Stimulated activated naive CD8-positive, alpha-beta T cell treated with anti-CD3 and anti-CD28 coated beads, Interleukin-15, amount 100 ng/mL, for 72 hours (primary cell): ENCODE measurements around the gene ASPN.

Experiments
- ATAC-seq: fragments of 150-1000 bp; cut with Tn5 transposase; 2 replicates; pipeline ENCODE4 v1.10.0; 2021; ENCODE audit warnings: mild to moderate bottlenecking, moderate library complexity
- DNase-seq, 2 donors: peaks; one replicate each; pipeline ENCODE4 v3.0.0; 2021 to 2022
- H3K27ac Mint-ChIP-seq, 2 donors: one replicate each; pipeline ENCODE4 v1.8.0; 2022; ENCODE audit warnings: mild to moderate bottlenecking in 2 of 2, mixed read lengths in 2 of 2, moderate library complexity in 2 of 2
- H3K27me3 Mint-ChIP-seq: one replicate; pipeline ENCODE4 v1.8.0; 2022; ENCODE audit warnings: mixed read lengths
- H3K4me1 Mint-ChIP-seq: one replicate; pipeline ENCODE4 v1.8.0; 2022; ENCODE audit warnings: mild to moderate bottlenecking, mixed read lengths
- H3K4me3 Mint-ChIP-seq, 2 donors: one replicate each; pipeline ENCODE4 v1.8.0; 2022; ENCODE audit warnings: mild to moderate bottlenecking in 2 of 2, mixed read lengths in 2 of 2, moderate library complexity in 1 of 2
- H3K9me3 Mint-ChIP-seq, 2 donors: one replicate each; pipeline ENCODE4 v1.8.0; 2022; ENCODE audit warnings: mixed read lengths in 2 of 2

The ASPN gene

DNA sequence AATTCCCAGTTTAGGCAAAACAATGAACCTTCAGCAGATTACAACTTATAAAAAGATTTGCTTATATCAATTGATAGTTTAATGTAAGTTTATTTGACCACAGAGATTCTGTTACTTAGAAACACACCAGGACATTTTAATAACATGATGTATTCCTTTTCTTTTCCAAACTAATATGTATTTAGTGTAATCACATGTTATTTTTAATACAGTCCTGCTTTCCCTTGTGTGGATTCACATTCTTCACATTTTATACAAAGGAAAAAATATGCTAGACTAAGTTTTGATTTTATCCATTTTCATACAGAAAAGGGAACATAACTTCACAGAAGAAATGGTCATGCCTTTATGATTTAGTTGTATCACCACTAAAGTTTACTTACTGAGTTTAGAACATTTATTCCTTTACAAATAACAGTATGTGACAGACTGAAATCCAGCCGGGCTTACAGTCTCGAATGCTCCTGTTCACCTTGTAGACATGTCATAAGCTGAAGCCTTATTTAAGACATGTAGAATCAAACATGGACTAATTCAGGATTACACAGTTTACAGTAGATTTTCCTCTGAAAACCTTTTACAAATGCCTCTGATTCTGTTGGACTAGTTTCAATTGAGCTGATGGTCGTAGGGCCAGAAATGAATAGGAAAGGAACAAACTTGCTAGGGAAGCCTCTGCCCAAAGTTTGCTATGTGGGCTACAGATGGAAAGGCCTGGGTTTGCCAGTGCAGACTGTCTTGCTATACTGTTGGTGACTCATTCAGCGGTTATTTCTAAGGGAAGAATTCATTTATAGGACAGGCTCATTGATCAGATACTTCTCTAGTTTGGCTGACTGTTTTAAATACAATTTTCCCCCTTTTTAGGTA is 6.6 kb upstream of the ASPN start:
- Mint-ChIP-seq H3K4me3 (no peak overlapping the region), H3K27ac (no peak overlapping the region), H3K27me3 (no peaks in the 10 kb centered on the region), H3K4me1 (no peaks in the 10 kb centered on the region), H3K9me3 (no peaks in the 10 kb centered on the region)
- ATAC-seq (no peak), DNase-seq (no peak)

DNA sequence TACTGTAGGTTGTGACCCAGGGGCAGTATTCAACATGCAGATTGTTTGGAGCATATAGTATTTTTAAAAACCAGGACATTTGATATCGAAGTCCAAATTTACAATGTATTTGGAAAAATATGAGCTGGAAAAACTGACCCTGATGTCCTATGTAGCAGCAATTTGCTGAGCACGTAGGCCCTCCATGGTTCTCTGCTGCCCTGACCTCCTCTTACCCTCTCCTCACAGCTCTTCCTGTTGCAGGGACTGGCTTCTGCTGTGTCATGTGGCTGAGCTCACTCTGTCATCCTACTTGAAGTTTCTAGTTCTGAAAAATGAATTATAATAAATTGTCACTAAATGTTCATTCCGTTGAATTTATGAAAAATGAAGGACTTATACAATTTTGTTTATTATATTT is 4.1 kb upstream of the ASPN start:
- no peak for ATAC-seq
- DNase-seq, result no peak
- no peaks in the 10 kb centered on the region for H3K9me3 Mint-ChIP-seq
- no peak overlapping the region for H3K27ac Mint-ChIP-seq
- no peak overlapping the region for H3K4me3 Mint-ChIP-seq
- H3K27me3 Mint-ChIP-seq, result no peaks in the 10 kb centered on the region
- peaks cover 1% of the 10 kb centered on the region for H3K4me1 Mint-ChIP-seq

DNA sequence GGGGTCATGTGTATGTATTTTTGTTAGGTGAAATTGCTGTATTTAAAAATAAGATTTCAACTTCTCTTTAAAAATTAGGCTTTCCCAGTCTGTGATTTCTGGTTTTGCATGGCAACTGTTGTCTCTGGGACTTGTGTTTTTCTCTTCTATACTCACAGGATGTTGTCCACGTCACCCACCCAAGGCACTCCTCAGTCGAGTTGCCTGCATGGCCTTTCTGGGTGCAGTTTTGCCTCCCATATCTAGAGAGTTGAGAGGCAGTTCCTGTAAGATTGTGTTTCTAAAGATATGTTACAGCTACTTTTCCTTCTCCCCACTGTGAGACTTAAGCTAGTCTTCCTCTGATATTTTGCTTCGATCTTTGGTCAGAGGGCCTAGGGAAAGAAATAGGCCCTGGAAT is 2.3 kb upstream of the ASPN start:
- DNase-seq, result no peak
- H3K9me3 Mint-ChIP-seq, result no peaks in the 10 kb centered on the region
- H3K27me3 Mint-ChIP-seq, result no peaks in the 10 kb centered on the region
- no peak for ATAC-seq
- H3K27ac Mint-ChIP-seq, result no peak overlapping the region
- H3K4me3 Mint-ChIP-seq, result no peak overlapping the region
- H3K4me1 Mint-ChIP-seq, result peaks cover 9% of the 10 kb centered on the region

DNA sequence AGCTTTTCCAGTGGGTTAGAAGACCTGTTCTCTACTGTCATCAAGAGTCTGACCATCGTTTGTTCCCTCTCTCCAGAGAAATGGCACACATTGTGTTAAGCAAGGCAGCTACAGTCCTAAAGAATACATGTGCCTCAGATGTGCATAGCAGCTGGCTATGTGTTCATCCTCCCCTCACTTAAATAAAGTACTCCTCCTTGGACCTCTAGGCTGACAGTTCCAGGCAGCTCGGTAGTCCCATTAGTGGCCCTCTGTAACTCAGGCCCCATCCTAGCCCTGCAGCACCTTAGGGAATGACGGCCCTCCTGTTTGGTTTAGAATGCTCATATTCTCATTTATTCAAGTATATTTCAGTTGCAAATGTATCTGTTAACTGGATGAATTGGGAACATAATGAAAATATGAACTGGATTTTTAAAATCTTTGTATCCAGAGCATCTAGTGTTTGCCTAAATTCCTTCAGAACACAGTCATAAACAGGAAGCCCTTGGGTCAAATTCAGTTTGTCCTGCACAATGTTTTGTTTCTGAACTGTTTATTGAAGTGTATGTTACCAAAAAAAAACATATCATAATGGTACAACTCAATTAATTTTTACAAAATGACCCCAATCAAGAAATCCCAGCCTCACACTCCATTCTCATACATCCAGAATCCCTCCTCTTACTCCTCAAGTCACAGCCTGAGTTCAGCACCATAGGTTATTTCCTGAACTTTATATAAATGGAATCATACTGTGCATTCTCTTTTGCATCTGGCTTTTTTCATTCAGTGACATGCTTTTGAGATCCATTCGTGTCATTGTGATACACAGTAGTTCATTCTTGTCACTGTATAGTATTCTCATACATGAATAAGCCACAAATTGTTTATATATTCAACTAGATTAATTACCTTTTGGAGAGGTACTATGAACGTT is 1.6 kb upstream of the ASPN start:
- Mint-ChIP-seq H3K4me3 (no peak overlapping the region), H3K27ac (no peak overlapping the region), H3K4me1 (peaks cover 9% of the 10 kb centered on the region), H3K27me3 (no peaks in the 10 kb centered on the region), H3K9me3 (no peaks in the 10 kb centered on the region)
- no peak for ATAC-seq
- DNase-seq, result no peak

DNA sequence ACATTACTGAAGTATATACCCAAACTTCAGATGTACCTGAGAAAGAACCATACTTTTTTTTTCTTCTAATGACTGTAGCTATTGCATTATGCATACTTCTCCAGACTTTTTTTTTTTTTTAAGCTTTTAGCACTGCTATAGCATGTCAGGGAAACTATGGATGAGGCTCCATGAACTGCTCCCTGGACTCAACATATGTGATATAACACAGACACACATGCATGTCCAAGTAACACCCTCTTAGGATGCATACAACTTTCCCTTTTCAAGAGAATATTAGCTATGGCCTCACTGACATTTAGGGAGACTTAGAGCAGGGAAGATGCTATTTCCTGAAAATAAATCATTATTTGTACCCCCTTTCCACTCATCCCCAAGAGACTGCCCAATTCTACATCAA is 499 bp upstream of the ASPN start:
- no peak for DNase-seq
- Mint-ChIP-seq H3K4me1 (peaks cover 9% of the 10 kb centered on the region), H3K27ac (no peak overlapping the region), H3K9me3 (no peaks in the 10 kb centered on the region), H3K27me3 (no peaks in the 10 kb centered on the region), H3K4me3 (no peak overlapping the region)
- ATAC-seq, result no peak

DNA sequence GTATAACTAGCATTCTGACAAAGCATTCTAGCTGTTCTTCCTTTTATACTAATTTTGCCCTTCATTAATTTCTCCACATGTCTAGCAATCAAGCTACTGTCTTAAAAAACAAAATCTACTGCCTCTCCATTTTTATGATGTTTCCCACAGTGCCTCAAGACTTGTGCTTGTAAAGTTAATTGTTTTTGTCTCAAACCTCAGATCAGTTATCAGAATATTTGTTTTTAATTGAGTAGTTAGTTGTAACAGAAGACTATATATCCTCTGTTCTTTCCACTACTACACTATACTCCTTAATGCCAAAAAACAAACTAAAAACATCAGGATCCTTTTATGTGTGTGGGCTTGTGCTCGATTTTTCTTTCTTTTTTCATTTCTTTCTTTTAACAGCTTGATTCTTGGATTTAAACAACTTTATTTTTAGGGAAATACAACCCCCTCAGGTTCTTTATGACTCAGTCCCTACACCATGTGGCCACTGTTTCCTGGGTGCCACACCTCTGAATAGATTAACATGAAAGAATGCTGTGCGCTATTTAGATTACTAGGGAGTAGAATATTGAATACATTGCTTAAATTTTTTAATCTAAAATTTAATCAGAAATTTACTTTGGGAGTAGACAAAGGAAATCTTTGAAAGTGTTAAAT is 1.2 kb downstream of the ASPN start:
- DNase-seq (no peak), ATAC-seq (peak; percentile 61)
- Mint-ChIP-seq H3K27me3 (no peaks in the 10 kb centered on the region), H3K4me3 (no peak overlapping the region), H3K9me3 (no peaks in the 10 kb centered on the region), H3K27ac (no peak overlapping the region), H3K4me1 (peaks cover 9% of the 10 kb centered on the region)

DNA sequence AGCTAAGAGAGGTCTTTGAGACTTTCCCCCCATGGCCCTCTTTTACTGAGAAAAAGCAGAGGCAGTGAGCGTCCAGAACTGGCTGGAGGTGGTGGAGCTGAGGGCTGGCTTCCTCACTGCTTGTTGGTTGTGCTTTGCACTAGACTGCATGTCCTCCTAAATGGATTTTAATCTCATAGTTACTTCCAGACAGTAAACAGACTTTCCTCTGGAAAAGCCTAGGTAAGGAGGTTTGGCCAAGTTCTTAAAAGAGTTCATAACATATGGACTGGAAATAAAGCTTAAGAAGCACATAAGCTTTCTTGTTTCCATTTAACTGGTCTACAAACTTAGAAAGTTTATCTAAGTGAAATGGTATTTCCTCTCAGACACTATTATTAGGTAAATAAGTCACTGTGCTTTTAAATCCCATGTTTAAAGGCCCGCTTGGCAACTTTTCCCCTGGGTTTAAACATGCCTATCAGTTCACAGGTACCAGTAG is 2.0 kb downstream of the ASPN start:
- no peaks in the 10 kb centered on the region for H3K27me3 Mint-ChIP-seq
- DNase-seq (no peak), ATAC-seq (no peak)
- H3K4me3 Mint-ChIP-seq, result no peak overlapping the region
- H3K9me3 Mint-ChIP-seq, result no peaks in the 10 kb centered on the region
- H3K4me1 Mint-ChIP-seq, result peaks cover 9% of the 10 kb centered on the region
- H3K27ac Mint-ChIP-seq, result no peak overlapping the region

DNA sequence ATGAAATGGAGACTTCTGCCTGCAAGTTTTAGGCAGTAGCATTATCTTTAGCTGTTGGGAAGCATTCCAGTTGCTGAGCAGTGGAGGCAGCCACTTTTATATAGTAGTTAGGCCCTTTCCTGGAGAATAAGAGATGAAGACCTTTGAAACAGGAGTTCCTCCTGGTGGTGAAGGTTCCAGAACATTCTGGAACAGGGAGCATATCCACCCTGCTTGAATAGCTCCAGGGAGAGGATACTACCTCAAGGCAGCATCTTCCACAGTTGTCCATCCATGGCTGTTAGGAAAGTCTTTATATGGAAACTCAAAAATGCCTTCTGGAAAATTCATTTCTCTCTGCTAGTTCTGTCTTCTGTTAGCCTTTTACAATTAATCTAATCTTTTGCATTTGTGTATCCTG is 3.0 kb downstream of the ASPN start:
- no peaks in the 10 kb centered on the region for H3K9me3 Mint-ChIP-seq
- no peak overlapping the region for H3K27ac Mint-ChIP-seq
- H3K27me3 Mint-ChIP-seq, result no peaks in the 10 kb centered on the region
- DNase-seq (no peak), ATAC-seq (no peak)
- peaks cover 9% of the 10 kb centered on the region for H3K4me1 Mint-ChIP-seq
- H3K4me3 Mint-ChIP-seq, result no peak overlapping the region

DNA sequence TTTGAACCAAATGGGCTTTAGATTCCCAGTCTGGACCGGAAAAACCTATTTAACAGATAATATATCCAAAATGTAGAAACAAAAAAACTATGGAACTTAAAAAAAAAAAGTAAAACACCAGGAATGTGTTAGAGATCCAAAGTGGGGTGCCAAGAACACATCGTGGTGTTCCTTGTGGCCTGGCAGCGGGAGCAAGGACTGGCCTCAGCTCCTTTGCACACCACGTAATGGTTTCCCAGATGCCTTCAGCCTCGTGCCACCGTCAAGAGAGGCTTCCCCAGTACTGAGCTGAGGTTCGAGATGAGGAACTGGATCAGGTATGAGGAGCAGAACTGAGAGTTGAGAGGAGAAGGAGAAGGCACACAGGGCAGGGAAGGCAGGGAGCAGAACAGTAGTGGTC is 3.5 kb downstream of the ASPN start:
- H3K4me1 Mint-ChIP-seq, result peaks cover 9% of the 10 kb centered on the region
- no peaks in the 10 kb centered on the region for H3K9me3 Mint-ChIP-seq
- H3K27me3 Mint-ChIP-seq, result no peaks in the 10 kb centered on the region
- no peak overlapping the region for H3K27ac Mint-ChIP-seq
- no peak overlapping the region for H3K4me3 Mint-ChIP-seq
- no peak for ATAC-seq
- no peak for DNase-seq

DNA sequence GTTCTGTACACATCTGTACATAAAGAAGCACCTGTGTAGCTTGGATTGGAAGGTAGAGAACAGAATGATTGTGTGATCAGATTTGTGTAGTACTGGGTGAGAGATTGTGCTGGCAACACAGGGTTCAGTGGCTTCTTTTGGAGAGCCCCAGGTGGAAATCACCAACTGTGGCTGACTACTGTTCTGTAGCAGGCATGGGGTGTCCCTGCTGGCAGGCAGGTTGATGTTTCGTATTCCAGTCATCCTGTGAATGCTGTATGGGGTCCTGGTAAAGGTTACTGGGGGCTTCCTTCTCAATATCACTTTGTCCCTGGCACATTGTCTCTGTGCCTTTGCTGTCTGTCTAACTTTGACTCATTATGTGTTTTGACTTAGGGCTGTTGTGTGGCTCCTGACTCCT is 5.3 kb downstream of the ASPN start:
- ATAC-seq (peak; percentile 82), DNase-seq (no peak)
- H3K27ac Mint-ChIP-seq, result no peak overlapping the region
- H3K4me3 Mint-ChIP-seq, result no peak overlapping the region
- H3K9me3 Mint-ChIP-seq, result no peaks in the 10 kb centered on the region
- peaks cover 9% of the 10 kb centered on the region for H3K4me1 Mint-ChIP-seq
- H3K27me3 Mint-ChIP-seq, result no peaks in the 10 kb centered on the region

DNA sequence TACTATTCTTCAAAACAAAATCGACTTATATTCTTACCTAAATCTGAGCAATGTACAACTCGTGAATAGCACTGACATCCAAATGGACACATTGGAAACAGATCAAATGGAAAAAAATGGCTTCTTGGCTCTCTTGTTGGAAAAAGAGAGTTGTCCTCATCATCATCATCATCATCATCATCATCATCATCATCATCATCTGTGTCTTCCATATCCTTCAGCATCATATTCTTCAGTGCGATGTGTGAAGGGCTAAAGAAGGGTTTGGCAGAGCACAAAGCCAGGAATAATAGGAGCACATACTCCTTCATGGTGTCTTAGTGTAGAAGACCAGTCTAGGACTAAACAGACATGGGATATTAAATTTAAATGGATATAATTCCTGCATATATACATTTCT is 7.7 kb downstream of the ASPN start:
- no peaks in the 10 kb centered on the region for H3K27me3 Mint-ChIP-seq
- ATAC-seq (no peak), DNase-seq (no peak)
- no peaks in the 10 kb centered on the region for H3K9me3 Mint-ChIP-seq
- H3K4me3 Mint-ChIP-seq, result no peak overlapping the region
- no peaks in the 10 kb centered on the region for H3K4me1 Mint-ChIP-seq
- no peak overlapping the region for H3K27ac Mint-ChIP-seq

DNA sequence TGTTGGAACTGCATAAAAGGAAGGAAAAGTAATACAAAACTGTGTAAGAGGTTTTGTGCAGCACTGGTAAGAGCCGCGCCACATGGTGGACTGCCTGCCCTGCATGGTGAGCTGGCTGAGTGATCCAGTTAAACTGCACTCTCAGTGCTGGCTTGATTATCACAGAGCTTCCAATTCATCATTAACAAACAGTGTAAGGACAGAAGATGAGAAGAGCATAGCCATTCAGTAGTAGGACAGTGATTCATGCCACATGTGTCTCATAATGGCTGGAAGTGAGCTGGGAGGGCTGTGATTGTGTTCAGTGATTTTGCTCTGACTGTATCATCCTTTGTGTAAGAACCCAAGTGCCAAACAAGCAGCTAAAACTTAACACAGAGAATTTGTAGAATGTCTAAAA is 14.1 kb downstream of the ASPN start:
- H3K27ac Mint-ChIP-seq, result no peak overlapping the region
- DNase-seq, result no peak

DNA sequence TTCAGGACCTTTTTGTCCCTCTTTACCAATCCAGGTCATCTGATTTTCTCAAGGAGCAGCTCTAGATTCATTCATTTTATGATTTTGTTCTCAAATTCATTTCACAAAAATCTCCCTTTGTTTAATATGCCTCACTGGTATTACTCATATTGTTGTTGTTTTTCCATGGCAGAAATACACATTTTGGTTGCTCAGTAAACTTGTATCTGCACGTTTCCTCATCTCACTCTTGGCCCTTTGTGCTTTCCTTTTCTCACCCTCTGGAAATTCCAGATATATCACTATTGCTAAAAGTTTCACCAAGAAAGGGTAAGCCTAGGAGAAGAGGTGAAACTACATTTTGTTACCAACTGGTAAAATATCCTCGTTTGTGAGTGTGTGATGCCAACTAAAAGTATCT is 14.8 kb downstream of the ASPN start:
- H3K27me3 Mint-ChIP-seq, result no peaks in the 10 kb centered on the region
- no peak overlapping the region for H3K4me3 Mint-ChIP-seq
- ATAC-seq (no peak), DNase-seq (no peak)
- H3K4me1 Mint-ChIP-seq, result no peaks in the 10 kb centered on the region
- no peak overlapping the region for H3K27ac Mint-ChIP-seq
- no peaks in the 10 kb centered on the region for H3K9me3 Mint-ChIP-seq

More for the DNA sequence above, 14.1 kb downstream of the ASPN start:
- no peak for ATAC-seq
- no peak overlapping the region for H3K4me3 Mint-ChIP-seq
- H3K4me1 Mint-ChIP-seq, result no peaks in the 10 kb centered on the region
- H3K9me3 Mint-ChIP-seq, result no peaks in the 10 kb centered on the region
- H3K27me3 Mint-ChIP-seq, result no peaks in the 10 kb centered on the region

DNA sequence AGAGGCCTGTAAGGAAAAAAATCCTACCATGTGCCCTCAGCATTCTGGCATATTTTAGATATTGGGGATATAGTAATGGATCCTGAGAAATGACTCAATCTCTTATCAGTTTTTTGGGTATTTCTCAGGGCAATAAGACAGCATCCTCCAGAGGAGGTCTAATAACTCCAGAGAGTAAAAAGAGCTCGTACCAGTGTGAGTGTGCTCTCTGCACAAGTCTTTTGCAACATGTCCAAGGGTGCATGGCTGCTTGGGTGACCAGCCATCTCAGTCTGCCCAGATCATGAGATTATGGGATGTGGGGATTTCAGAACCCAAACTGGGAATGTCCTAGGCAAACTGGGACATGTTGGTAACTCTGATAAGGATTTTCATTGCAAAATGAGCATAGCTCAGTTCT is 15.3 kb downstream of the ASPN start:
- no peak for ATAC-seq
- no peak overlapping the region for H3K4me3 Mint-ChIP-seq
- H3K4me1 Mint-ChIP-seq, result no peaks in the 10 kb centered on the region
- no peak overlapping the region for H3K27ac Mint-ChIP-seq
- no peak for DNase-seq
- no peaks in the 10 kb centered on the region for H3K27me3 Mint-ChIP-seq
- H3K9me3 Mint-ChIP-seq, result no peaks in the 10 kb centered on the region

DNA sequence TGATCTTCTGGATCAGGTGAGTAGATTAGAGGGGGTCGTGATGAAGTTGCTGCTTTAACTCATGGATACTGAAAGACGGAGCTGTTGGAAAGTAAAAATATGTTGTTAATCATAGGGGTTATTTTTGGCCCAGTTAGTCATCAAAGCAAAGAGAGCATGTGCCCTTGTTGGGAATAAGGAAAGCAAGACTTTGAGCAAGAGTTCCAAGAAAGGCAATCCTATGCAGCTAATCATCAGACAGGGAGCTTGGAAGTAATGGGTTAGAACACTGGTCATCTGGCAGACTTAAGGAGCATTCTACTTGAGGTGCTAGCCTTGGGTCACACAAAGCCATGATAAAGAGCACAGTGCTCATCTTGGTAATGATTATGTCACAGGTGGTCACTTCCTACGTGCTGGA is 18.3 kb downstream of the ASPN start:
- H3K4me1 Mint-ChIP-seq, result no peaks in the 10 kb centered on the region
- no peak overlapping the region for H3K4me3 Mint-ChIP-seq
- ATAC-seq (no peak), DNase-seq (no peak)
- H3K27ac Mint-ChIP-seq, result peak overlapping the region in 1 of 2 donors; percentile 66
- H3K27me3 Mint-ChIP-seq, result no peaks in the 10 kb centered on the region
- H3K9me3 Mint-ChIP-seq, result no peaks in the 10 kb centered on the region

DNA sequence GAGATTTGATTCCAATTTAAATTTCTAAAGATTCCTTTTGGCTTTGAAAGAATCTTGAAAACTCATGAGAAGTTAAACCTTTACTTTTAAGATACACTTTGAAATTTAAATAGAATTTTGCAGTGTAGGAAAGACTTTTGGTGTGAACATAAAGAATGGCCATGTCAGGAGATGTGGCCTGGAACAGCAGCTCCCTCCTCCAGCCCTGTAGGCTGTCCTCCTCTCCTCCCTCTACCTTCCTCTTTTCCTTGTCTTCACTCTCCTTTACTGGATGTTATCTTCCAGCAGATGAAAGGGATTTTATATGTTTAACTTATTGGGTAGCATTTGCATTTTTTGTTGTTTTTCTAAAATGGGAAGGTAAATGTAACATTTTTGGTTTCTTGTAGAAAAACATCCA is 18.9 kb downstream of the ASPN start:
- H3K4me3 Mint-ChIP-seq, result no peak overlapping the region
- ATAC-seq (no peak), DNase-seq (no peak)
- H3K9me3 Mint-ChIP-seq, result no peaks in the 10 kb centered on the region
- H3K4me1 Mint-ChIP-seq, result no peaks in the 10 kb centered on the region
- H3K27ac Mint-ChIP-seq, result peak overlapping the region in 1 of 2 donors; percentile 66
- no peaks in the 10 kb centered on the region for H3K27me3 Mint-ChIP-seq
